AG08396 (cell line): ENCODE results near the gene NOL6.

ENCODE experiments used
- DNase-seq: peaks from one replicate; pipeline ENCODE4 v3.0.0; 2012; ENCODE audit warnings: low spot score, mixed read lengths

Gene NOL6

DNA sequence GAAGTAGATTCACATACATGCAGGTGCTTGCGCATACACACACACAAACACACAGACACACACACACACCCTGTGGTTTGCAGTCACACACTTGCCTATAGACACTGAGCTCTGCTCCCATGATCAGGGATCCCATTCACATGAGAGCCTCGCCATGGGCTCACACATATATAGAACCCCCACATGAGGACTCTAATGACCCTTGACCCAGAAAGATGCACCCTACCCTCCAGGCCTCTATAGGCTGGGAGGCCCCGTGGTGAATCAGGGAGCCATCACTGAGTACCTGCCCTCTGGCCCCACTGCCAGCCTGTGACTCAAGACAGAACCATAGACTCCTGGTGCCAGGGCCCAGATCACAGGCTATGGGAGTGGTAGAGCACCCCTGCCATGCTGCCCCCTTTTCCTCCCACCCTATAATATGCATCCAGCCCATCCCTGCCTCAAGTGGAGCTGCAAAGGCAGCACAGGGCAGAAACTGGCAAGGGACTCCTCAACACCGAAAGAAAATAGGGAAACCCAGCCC lies 23.0 kb downstream of the NOL6 start:
- no peak for DNase-seq

DNA sequence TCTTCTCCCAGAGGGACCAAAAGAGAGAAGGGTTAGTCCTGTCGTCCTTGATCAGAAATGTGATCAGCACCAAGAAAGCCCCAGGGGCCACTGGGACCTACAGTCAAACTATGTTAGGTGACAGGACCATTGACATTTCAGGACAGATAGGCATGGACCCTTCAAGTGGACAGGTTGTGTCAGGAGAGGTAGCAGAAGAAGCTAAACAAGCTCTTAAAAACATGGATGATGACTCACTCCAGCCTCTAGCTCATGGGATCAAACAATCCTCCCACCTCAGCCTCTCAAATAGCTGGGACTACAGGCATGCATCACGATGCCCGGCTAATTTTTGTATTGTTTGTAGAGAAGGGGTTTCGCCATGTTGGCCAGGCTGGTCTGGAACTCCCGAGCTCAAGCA lies 24.0 kb downstream of the NOL6 start:
- no peak for DNase-seq

DNA sequence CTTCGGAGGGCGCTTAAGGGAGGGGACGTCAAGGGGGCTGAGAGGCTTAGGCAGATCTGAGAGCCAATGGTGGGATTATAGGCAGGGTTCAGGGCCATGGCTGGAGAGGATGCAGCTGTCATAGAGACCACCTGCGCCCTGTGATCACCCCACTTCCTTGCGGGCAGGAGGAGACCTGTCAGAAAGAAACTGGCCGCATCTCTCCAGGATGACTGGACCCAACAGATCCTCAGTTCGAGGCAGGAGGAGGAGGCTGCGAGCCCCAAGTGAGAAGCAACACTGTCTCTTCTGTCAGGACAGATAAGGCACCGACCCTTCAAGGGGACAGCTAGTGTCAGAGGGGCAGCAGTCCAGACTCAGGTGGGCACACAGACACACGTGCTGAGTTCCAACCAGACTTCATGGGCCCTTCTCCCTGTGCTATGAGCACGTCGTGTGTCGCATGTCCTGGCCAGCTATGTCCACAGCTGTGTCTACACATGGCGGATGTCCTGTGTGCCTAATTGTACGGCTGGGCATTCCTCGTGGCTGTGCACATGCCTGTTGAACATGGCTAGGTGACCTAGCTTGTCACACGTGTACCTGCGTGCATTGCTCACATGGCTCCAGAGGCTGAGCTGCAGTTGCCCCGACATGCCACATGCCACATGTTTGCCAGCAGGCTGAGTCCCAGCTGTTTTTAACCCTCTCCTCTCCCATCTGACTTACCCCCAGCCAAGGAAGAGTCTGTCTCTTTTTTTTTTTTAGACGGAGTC lies 25.7 kb downstream of the NOL6 start:
- DNase-seq = peak; percentile 38

DNA sequence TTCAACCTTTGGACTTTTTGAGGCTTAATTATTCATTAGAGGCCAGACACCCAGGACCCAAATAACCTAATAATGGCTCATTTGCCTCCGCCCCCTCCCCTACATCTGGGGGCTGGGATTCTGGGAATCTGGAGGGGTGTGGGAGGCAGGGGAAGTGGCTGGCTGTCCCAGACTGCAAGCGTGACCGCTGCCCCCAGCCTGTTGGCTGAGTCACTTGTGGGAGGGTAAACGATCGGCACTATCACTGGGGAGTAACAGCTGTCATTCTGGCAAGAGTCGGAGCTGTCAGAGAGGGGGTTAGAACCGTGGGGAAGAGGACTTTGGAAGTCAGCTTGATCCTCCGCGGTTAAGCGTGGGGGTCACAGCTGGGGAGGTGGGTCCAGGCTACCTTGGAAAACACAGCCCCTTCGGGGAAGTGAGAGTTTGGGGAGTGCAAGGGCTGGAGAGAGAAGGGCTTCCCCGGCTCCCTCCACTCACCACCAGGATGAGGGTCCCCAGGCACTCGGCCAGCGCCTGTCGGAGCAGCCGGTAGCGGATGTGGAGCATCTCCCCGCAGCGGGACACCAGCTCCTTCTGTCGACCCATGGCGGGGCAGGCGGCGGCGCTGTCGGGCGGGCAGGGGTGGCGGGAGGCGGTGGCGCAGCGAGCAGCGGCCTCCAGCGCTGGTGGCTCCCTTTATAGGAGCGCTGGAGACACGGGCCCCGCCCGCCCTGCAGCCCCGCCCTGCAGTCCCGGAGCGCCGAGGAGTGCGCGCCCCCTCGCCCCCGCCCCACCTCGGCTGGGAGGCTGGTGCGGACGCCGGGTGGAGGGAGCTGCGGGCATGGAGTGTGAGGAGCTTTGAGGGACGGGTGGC lies 26.6 kb downstream of the NOL6 start, which contains the start of gene AQP3:
AQP3 (minus strand) TSS at position 648 of the 853 bp plus-strand sequence; CDS start at position 585, 63 bp downstream.
- DNase-seq = peak; percentile 82

DNA sequence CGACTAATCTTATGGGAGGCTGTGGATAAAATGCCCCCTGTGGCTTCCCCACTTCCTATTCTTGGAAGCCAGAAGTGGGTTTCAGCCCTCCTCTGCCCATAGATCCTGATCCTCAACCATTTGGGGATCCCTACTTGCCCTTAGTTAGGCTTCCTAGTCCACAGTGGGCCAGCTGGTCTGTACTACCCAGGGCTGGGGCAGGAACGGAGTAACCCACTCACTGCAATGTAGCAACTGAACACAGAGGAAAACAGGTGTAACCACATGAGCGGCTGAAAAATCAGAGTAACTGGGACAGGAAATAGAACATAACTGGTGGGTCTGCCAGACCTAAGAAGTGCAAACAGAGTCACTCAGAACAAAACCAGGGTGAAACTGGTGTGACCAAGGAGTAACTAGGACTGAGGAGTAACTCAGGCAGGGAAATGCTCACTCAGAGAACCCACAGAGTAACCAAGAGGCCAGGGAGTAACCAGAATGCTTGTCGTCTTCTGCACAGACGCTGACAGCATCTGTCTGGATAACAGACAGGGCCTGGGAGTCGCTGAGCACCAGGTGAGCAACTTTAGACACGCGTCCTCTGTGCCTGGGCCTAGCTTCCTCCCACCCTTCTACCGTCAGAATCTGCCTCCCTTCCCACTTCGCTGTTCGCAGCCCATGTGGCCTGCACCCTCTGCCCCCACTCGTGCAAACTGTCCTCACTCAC lies 27.3 kb downstream of the NOL6 start:
- no peak for DNase-seq

DNA sequence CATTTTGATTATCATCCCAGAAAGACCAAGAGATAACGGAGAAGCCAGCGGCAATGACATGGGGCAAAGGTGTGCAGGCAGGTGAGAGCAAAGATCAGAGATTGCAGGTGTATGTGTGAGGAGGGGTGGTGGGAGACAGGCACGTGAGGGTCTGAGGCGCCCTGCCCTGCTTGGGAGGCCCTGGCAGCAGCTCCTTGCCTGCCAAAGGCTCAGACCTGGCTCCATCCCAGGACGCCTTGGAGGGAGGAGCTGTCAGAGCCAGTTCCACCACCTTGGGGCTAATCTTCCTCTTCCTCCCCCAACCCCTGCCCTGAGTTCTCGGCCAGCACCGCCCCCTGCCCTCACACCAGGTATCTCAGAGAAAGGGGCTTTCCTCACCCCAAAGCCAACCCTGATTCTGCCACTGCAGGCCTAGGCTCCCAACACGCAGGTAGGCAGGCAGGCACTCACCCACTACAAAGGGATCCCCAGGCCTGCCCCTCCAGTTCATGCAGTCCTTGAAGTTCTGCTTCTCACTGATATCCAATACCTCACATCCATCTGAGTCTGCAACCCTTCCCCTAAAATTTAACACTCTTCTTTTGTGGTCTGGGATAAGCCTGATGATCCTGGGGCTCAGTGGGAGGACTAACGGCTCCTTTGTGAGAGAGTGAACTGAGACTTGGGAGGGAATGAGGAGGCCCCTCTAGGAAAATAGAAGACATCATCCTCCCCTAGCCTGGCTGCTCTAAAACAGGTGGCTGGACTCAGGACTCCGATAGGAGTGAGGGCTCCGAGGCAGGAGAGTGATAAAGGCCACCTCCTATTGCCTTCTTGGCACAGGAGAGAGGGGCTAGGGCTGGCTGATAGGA lies 28.1 kb downstream of the NOL6 start:
- DNase-seq = no peak

DNA sequence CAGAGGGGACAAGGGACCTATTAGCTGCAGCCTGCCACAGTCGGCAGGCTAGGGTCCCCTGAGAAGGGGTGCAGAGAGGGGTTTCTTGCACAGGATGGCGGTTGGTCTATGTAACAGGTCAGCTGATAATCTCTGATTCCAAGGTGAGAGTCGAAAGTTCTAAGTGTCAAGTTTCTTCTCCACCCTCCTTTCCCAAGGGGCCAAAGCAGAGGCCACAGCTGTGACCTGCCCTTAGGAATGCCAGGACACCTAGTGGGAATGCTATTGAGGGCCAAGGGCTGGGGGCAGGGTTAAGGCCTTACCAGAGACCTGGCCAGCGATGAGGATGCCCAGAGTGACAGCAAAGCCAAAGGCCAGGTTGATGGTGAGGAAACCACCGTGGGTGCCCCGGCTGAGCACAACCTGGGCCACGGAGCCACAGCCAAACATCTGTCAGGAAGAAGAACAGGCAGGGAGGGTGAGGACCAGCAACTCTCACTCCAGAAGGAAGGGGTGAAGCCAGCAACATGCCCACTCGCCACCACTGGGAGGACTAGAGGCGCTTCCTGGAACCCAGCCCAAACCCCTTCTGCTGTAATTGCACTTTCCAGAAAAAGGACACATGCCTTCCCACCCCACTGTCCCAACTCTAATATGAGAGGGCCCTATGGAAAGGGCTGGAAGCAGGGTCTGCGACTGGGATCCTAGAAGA lies 30.1 kb downstream of the NOL6 start:
- DNase-seq = no peak

DNA sequence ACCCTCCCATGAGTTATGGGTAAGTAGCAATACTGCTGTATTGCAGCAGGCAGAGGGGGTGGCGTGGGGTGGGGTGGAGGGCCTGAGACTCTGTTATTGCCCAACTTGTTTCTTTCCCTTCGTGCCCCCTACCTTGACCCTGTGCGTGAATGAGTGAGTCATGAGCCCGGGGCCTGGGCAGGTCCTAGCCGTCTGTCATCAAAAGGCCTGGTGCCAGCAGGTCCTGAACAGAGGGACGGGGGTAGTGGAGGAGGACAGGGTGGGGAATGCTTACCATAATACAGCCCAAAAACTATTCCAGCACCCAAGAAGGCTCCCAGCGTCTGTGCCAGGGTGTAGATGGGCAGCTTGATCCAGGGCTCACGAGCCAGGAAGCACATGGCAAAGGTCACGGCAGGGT lies 30.7 kb downstream of the NOL6 start:
- no peak for DNase-seq

DNA sequence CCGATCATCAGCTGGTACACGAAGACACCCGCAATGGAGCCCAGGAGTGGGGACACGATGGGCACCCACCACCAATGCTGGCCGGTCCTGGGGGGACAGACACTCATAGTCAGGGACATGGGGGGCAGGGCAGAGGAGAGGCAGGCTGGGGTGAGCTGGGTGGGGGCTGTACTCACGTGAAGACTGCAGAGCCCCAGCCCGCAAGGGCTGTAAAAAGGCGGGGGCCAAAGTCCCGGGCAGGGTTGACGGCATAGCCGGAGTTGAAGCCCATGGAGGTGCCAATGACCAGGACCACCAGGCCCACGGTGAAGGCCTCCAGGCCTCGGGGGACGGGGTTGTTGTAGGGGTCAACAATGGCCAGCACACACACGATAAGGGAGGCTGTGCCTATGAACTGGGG lies 31.6 kb downstream of the NOL6 start:
- DNase-seq = no peak

DNA sequence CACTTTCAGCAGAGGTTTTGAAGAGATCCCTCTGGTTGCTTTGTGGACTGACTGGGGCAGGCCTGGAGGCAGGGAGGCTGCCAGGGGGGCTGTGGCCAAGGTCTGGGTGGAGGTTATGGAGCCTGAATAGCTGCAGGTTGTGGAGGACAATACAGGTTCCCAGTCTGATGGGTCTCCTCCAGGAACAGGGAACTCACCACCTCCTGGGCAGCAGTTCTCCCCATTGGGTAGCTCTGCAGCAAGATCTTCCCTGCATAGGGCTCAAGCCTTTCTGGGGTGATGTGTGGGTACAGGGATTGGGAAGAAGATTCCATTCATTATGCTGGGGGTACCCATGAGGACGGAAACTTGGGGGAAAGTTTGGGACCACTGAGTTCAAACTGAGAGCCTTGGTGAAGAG lies 33.1 kb downstream of the NOL6 start:
- DNase-seq = no peak

DNA sequence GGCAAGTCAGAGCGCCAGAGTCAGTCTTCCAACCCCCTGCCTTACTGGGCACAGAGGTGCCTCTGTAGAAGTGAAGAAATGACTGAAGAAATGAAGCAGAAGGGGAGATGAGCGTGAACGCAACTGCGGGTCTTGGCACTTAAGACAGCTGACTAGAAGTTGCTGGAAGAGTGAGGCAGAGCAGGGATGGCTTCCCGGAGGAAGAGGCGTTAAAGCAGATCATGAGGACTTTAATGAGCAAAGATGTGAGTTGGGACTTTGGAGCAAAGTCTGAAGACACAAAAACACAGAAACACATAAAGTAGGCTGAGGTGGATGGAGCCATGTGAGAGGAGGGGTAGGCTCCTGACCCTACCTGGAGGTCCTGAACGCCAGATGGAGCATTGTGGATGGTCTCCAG lies 33.5 kb downstream of the NOL6 start:
- no peak for DNase-seq

DNA sequence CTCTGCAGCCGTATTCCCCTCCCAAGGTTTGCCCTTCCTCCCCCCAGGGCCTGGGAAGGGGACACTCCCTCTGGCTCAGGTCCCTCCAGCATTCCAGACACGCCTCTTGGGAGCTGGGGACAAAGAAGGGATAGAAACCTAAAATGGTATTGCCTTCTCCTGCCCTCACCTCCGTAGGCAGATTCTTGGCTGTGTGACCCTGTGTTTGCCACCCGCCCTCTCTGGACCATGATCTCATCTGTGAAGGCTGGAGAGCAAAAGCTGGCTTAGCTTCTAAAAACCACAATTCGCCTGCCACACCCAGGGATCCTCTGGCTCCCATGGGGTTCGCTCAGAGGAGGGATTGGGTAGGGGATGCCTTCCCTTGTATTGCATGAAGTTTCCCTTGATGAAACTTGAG lies 34.0 kb downstream of the NOL6 start:
- DNase-seq = no peak

DNA sequence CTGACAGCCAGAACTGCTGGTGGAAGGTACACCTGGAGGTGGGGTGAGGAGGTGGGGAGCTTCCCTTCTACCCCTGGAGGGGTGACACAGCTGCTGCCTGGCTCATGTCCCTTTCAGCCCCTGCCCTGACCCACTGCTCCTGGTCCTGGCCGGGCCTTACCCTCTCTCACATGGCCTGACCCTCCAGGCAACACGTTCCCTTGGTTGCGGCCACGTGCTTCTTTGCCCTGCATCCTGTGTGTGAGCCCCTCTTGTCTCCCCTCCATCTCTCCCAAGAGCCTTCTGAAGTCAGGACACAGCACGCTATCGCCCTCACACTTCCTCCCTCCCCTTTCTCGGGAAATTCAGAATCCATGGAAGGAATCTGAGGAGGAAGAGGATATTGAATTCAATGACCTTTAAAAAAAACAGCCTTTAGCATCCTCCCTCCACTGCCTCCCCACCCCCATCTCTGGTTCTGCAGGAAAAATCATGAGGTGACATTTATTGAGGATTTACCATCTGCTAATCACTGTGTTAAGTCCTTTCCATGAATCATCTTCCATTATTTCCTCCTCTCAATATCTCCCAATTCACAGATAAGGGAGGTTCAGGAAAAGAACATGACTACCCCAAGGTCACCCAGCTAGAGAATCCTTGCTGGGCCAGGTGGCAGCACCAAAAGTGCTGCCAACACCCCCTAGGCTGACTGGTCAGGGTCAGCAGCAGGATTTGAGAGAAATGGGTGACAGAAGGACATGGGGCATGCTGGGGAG lies 34.6 kb downstream of the NOL6 start:
- DNase-seq = no peak

DNA sequence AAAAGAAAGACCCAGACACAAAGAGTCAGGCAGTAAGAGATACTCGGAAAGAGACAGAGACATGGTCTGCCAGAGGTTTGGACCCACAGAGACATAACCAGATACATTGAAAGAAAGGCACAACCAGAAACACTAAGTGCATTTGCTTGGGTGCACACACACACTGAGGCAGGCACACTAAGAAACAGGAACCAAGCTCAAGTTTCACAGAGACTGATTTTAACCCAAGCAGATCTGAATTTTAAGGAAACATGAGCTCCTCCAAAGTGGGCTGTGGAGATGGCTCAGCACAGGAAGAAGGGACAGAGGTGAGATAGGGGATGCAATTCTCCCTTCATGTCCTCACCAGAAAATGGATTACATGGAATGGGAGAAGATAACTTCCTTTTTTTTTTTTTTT lies 35.8 kb downstream of the NOL6 start:
- no peak for DNase-seq

DNA sequence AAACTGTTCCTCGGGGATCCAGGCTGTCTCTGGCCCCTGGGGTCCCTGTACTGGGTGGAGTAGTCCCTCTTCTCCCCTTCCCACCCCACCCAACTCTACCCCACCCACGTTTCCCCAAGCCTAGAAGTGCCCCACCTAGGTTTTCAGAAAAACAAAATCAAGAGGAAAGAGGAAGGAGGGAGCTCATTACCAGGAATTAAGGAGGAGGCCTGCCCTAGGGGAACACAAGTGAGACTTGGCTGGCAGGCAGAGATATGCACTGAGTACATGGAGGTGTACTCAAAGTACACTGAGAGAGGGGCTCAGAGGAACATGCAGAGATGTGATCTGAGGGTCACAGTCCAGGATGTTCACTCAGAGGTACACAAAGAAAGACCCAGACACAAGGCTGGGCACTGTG lies 36.5 kb downstream of the NOL6 start:
- DNase-seq = no peak

DNA sequence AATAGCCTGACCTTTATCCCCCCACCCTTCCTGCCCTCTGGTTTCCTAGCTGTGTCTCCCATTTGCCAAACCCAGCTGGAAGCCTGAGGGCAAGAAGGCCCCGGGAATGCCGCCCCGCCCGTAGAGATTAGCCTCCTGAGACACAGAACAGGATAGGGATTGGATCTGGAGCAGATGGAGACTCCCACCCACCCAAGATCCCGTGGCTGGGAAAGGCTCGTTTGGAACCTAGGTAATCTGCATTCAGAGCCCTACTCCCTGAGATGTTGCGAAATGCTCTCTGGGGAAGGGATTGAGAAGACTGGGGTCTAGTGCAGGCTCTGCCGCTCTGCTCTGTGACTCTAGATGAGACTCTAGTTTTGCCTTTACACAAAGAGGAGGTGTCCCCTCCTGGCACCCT lies 37.3 kb downstream of the NOL6 start:
- DNase-seq = no peak

DNA sequence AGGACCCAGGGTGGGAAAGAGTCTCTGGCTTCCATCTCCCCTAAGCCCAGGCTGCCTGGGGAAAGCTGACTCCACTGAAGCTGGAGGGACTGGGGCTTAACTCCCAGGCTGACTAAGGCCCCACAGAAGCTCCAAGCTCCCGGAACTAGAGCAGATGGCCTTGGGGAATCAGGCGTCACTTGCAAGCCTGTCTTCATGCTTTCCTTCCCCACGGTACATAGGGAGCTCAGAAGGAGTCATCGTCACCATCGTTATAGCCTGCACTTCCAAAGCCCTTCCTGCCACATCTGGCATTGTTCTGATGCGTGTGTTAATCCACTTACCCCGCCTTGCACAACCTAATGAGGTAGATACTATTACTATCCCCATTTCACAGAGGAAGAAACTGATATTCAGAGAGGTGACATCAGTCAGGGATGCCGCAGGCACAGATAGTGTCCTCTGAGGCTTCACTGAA lies 37.9 kb downstream of the NOL6 start:
- no peak for DNase-seq

DNA sequence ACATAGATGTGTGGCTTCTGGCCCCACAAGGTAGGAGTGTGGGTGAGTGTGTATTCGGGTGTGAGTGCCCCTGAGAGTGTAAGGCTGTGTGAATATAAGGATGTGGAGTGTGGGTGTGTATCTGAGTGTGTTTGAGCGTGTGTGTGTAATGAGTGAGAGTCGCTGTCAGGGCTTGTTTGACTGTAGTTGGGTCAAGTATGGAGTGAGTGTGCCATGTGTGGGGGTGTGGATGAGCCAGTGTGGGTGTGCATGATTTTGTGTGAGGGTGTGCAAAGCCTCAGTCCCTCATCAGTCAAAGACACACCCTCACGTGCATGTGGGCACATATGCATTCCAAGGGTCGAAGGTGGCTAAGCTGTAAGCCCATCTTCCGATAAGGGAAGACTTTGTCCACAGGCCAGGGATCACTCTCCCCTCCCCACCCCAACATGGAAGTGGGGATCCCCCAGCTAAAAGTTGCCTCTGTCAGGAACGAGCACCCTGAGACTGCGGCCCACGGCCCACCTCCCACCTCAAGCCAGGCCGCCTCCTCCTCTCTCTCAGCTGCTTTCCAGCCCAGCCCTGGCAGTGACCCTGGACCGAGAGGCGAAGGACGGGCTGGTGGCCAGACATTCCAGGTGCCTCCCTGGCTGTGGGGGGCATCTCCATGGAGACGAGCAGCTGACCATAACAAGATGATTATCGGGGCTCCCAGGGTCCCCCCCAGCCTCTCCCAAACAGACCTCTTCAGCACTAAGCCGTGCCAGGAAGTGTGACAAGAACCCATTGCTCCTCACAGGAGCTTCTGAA lies 39.2 kb downstream of the NOL6 start:
- DNase-seq = no peak

DNA sequence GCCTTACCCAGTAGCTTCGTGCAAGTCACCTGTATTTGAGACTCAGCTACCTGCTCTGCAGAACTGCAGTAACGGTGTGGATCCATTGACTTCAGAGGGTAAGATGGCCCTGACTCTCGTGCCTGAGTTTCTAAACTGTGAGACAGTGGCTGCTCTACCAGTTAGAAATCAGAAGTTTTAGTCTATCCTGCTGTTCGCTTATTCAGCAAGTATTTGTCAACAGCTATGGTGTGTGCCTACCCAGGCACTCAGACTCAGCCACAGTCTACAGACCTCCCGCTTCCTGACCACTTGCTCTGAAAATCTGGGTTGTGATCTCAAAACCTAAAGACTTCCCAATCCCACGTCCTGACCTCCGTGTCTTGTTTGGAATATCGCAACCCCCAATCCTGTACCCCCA lies 39.9 kb downstream of the NOL6 start:
- DNase-seq = no peak
